Stimulated activated CD4-positive, alpha-beta T cell treated with anti-CD3 and anti-CD28 coated beads, Interleukin-2, amount 100 ng/mL, for 24 hours (primary cell): ENCODE results near the gene AK4.
"Not testable (repeated sequence)": the region's sequence is repeated elsewhere in the genome, so short reads cannot be mapped to it uniquely, and the experiment has no call there.

Experiments used
- DNase-seq, 2 donors: peaks; one replicate each; pipeline ENCODE4 v3.0.0-alpha.2; 2020

AK4 gene

DNA sequence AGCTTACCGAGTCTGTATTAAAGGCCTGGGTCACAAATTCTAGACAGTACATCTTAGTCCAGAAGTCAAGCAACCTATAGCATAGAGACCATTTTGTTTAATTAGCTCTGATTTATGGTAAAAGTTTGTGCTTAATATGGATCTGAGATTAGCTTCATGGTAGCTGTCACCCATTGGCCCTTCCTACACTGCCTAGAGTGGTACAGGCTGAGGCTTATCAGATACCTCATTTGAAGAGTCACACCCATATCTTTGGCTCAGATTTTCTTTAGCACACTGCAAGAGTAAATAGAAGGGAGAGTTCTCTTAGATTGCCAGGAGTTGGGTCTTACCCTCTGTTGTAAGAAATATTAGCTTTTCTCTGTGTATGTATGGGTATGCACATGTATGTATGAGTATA is 3.6 kb downstream of the AK4 start:
- DNase-seq: no peak

DNA sequence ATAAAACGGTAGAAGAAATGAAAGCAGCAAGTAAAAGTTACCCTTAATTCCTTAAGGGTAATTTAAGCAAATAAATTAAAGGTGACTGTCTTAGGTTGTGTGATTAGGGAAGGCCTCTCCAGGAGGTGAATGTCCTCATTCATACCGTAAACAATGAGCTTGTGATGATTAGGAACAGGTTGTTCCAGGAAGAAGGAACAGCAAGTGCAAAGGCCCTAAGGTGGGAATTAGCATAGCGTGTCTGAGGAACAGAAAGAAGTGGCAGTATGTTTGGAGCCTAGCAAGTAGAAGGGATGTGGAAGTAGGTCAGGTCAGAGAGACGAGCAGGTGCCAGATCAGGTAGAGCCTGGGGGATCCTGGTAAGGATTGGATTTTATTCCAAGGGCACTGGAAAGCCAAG is 5.6 kb downstream of the AK4 start:
- DNase-seq: no peak

- no peak for DNase-seq
Observed at GRCh38 chr1:65156910-65157545, 9.0 kb downstream of the AK4 start.

DNA sequence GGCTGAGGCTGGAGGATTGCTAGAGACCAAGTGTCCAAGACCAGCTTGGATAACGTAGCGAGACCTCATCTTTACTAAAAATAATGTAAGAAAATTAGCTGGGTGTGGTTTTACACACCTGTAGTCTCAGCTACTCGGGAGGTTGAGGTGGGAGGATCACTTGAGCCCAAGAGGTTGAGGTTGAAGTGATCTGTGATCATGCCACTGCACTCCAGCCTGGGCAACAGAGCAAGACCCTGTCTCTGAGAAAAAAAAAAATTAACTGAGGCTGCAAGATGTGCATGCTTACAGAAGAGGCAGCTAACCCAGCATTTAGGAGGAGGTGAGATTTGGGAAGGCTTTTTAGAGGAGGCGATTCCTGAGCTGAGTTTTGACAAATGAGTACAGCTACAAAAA is 9.5 kb downstream of the AK4 start:
- DNase-seq: no peak

GRCh38 chr1:65159291-65159688 is 11.3 kb downstream of the AK4 start:
- DNase-seq: not testable (repeated sequence)

- no peak for DNase-seq
Observed at GRCh38 chr1:65159801-65160523, 12.0 kb downstream of the AK4 start.

DNA sequence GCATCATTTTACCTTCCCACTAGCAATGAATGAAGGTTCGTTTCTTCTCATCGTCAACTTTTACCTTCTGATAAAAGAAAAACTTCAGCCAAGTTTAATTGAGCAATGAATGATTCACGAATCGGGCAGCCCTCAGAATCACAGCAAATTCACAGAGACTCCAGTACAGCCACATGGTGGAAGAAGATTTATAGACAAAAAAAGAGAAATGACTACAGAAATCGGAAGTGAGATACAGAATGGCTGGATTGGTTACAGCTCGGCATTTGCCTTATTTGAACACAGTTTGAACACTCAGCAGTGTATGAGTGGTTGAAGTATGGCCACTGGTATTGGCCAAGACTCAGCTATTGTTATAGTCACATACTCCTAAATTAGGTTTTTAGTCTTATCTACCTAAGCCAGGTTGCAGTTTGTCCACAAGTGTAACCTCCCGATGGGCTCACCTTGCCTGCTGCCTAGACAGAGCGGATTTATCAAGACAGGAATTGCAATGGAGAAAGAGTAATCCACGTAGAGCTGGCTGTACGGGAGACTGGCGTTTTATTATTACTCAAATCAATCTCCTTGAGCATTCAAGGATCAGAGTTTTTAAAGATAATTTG is 15.3 kb downstream of the AK4 start:
- no peak for DNase-seq

- not testable (repeated sequence) for DNase-seq
Observed at GRCh38 chr1:65164101-65164500, 16.1 kb downstream of the AK4 start.

GRCh38 chr1:65164633-65165032 is 16.6 kb downstream of the AK4 start:
- DNase-seq: no peak

GRCh38 chr1:65165269-65165993 is 17.4 kb downstream of the AK4 start:
- DNase-seq: no peak

GRCh38 chr1:65166572-65167305 is 18.7 kb downstream of the AK4 start:
- DNase-seq: no peak

DNA sequence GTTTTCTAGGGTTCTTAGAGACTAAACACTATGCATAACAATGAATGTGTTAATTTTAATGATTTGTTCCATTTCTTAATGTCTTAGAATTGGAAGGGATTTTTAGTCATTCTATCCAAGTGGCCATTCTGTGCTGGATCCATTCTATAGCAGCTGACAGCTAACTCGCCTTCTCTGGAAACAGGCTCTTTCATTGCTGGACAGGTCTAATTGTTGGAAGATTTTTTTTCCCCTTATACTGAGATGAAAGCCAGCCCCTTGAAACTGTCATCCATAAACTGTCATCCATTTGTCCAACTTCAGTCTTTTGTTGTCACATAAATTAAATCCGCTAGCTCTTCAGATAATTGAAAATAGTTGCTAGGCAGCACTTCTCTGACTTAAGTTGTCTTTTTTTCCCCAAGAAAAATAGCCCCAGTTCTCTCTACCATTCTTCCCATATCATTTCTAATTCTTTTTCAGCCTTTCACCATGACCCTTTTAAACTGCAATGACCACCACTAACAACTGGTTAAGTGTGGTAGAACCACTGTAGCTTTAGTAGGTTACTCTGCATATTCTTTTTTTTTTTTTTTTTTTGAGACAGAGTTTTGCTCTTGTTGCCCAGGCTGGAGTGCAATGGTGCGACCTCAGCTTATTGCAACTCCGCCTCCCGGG is 19.7 kb downstream of the AK4 start:
- DNase-seq: no peak

- no peak for DNase-seq
Observed at GRCh38 chr1:65168867-65169266, 20.9 kb downstream of the AK4 start.

- DNase-seq: no peak
Observed at GRCh38 chr1:65170511-65171142, 22.6 kb downstream of the AK4 start.

GRCh38 chr1:65172936-65173690 is 25.1 kb downstream of the AK4 start:
- DNase-seq: no peak

- no peak for DNase-seq
Observed at GRCh38 chr1:65174585-65174984, 26.6 kb downstream of the AK4 start.

DNA sequence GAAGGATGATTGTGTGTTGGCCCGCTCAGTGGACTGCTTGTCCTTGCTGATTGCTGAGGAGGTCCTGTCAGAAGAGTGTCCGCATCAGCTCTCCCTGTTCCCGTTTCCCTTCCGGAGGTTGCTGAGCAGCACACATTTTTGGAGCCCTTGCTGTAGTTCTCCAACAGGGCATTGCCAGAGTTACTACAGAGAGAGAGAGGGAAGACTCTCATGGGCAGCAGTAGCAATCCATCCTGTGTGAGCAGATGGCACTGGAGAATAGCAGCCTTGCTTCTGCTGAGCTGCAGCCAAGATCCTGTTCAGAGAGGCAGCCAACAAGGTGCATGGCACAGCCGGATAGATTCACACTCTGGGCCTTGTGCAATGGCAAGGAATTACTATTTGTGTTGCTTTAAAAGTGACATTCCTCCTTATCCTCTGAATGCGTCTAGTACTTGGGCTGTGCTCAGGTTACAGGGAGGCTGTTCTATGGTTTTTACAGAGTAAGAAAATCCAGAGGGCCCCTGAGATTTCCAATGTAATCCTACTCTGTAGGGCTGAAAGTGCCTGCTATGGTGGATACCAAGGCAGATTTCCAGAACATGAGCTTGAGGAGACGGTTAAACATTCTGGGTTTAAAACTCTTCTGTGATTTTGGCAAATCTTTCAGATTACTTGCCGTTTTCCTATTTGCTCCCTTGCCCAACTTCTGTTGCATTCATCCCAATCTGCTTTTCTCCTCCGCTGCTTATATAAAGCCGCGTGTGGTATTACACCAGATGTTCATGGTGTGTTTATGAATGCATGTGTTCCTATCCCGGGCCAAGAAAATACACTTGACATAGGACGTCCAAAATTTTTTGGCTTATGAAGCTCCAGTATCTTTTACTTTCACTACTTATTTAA is 27.4 kb downstream of the AK4 start:
- DNase-seq: no peak

GRCh38 chr1:65176056-65176450 is 28.1 kb downstream of the AK4 start:
- no peak for DNase-seq

DNA sequence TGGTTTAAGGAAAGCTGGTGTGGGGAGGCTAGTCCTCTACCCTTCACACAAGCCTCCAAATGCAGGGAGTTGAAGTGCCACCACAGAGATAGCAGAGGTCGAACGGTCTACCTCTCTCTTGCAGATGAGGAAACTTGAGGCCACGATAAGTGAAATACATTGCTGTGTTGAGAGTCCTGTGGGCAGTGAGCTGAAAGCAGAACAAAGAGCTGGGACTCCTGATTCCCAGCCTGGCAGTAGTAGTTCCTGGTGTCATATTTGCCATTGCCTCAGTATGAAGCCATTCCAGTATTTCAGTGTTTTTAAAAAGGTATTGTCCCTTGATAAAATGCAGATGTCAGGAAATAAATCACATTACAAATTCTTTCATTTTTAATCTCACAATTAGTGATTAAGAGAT is 28.6 kb downstream of the AK4 start:
- DNase-seq: no peak

DNA sequence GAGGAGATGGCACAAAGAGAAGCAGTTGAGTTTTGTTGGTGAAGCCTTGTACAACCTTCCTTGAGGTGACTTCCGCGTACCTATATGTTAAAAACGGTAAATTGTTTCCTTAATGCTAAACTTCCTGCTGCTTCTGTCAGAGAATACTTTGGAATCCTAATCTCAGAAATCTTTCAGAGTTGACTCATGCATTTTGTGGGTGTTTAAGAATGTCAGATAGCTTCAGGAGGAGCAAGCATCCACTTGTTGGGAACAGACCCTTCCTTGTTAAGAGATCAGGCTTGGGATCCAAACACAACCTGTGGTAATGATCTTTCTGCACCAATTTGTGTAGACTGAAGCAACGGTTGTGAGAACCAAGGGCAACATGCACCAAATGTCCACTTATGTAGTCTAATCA is 29.5 kb downstream of the AK4 start:
- no peak for DNase-seq
